NCI-H345 treated with DMSO at 0.1 percent for 48 hours (cell line): ENCODE results near the gene DNAJC21.
"Not testable (repeated sequence)": the region's sequence is repeated elsewhere in the genome, so short reads cannot be mapped to it uniquely, and the experiment has no call there.

Experiments used
- DNase-seq: peaks from one replicate; lab custom pipeline; 2025; ENCODE audit not compliant: unreplicated experiment; lab: John Stamatoyannopoulos, UW

DNAJC21 gene

GRCh38 chr5:34923256-34923655, 6.1 kb upstream of the DNAJC21 start:
- DNase-seq: not testable (repeated sequence)

- no peak for DNase-seq
These were observed 5.5 kb upstream of the DNAJC21 start for GRCh38 chr5:34923694-34924461.

GRCh38 chr5:34924462-34924765, 4.9 kb upstream of the DNAJC21 start:
- no peak for DNase-seq

- DNase-seq: no peak
These were observed 3.0 kb upstream of the DNAJC21 start for GRCh38 chr5:34926318-34926888.

- no peak for DNase-seq
These were observed 1.6 kb upstream of the DNAJC21 start for GRCh38 chr5:34927785-34928184.

- DNase-seq: no peak
These were observed 1.1 kb upstream of the DNAJC21 start for GRCh38 chr5:34928267-34928666.

GRCh38 chr5:34929720-34930461, 532 bp downstream of the DNAJC21 start:
- peak; percentile 41 for DNase-seq

- no peak for DNase-seq
These were observed 1.1 kb downstream of the DNAJC21 start for GRCh38 chr5:34930462-34930844.

GRCh38 chr5:34930870-34931269, 1.5 kb downstream of the DNAJC21 start:
- DNase-seq: no peak

GRCh38 chr5:34932947-34933346, 3.6 kb downstream of the DNAJC21 start:
- DNase-seq: no peak

GRCh38 chr5:34941936-34942335, 12.6 kb downstream of the DNAJC21 start:
- no peak for DNase-seq

GRCh38 chr5:34944044-34944443, 14.7 kb downstream of the DNAJC21 start:
- no peak for DNase-seq

- DNase-seq: no peak
These were observed 15.2 kb downstream of the DNAJC21 start for GRCh38 chr5:34944460-34945047.

GRCh38 chr5:34957321-34957720, 28.0 kb downstream of the DNAJC21 start:
- no peak for DNase-seq

GRCh38 chr5:34957857-34958690, 28.7 kb downstream of the DNAJC21 start:
- no peak for DNase-seq

- DNase-seq: no peak
These were observed 30.0 kb downstream of the DNAJC21 start for GRCh38 chr5:34959323-34959722.

GRCh38 chr5:34967540-34967939, 38.2 kb downstream of the DNAJC21 start:
- no peak for DNase-seq

- no peak for DNase-seq
These were observed 38.9 kb downstream of the DNAJC21 start for GRCh38 chr5:34968258-34968657.

- no peak for DNase-seq
These were observed 41.2 kb downstream of the DNAJC21 start for GRCh38 chr5:34970552-34970951.

GRCh38 chr5:34971655-34972054, 42.3 kb downstream of the DNAJC21 start:
- not testable (repeated sequence) for DNase-seq

- DNase-seq: no peak
These were observed 47.0 kb downstream of the DNAJC21 start for GRCh38 chr5:34976347-34976746.
